ENCODE results near the gene PTDSS2. TPM values are rescaled to one million over a fixed set of nuclear protein-coding genes. Genes with fewer than 3 reads are reported as not detected.

The PTDSS2 gene
- total and polyA plus RNA-seq, 7 donors: 11.8 to 26.0 (median 19.6) TPM

- Histone ChIP-seq H3K36me3 (ENCODE audit: insufficient read depth in 1 of 2, low read depth in 1 of 2) (no peaks in the 10 kb centered on the region), H3K27ac (peak overlapping the region; percentile 65), H3K4me1 (no peaks in the 10 kb centered on the region), H3K4me3 (peak overlapping the region; percentile 64), H3K9me3 (no peaks in the 10 kb centered on the region), H3K27me3 (ENCODE audit: insufficient read depth in 3 of 3, low read length in 2 of 3) (peaks cover 0 to 58% (median 17%) of the 10 kb centered on the region in 3 donors)
- DNase-seq: peak in 1 of 2 donors; percentile 10
- peak in 1 of 4 donors; percentile 5 for ATAC-seq
- intact Hi-C loops (cut with DNase I): no loop called here
- TF ChIP-seq CTCF (IDR thresholded peaks at IDR 0.05): no peak
- WGBS, 3 donors: 11 to 12% (median 12%) methylated on average over 32 to 45 of the region's 45 CpGs
These were observed 33.9 kb upstream of the PTDSS2 start for GRCh38 chr11:416051-416756.

- Histone ChIP-seq H3K4me3 (peak overlapping the region; percentile 64), H3K9me3 (no peaks in the 10 kb centered on the region), H3K36me3 (ENCODE audit: insufficient read depth in 1 of 2, low read depth in 1 of 2) (no peaks in the 10 kb centered on the region), H3K27ac (peak overlapping the region; percentile 65), H3K4me1 (no peaks in the 10 kb centered on the region), H3K27me3 (ENCODE audit: insufficient read depth in 3 of 3, low read length in 2 of 3) (peaks cover 0 to 58% (median 17%) of the 10 kb centered on the region in 3 donors)
- ATAC-seq (peak; percentile 16 to 57 (median 32)), DNase-seq (peak; percentile 56 to 68)
- intact Hi-C loops (cut with DNase I): no loop called here
- 1 to 2% (median 1%) methylated on average over 72 to 97 of the region's 97 CpGs for WGBS, 3 donors
- TF ChIP-seq CTCF (IDR thresholded peaks at IDR 0.05): no peak
These were observed 33.1 kb upstream of the PTDSS2 start for GRCh38 chr11:416757-417621.

GRCh38 chr11:417652-418342 is 32.3 kb upstream of the PTDSS2 start:
- intact Hi-C loops (cut with DNase I): no loop called here
- H3K4me3 ChIP-seq: peak overlapping the region; percentile 64

More at GRCh38 chr11:417652-418342, 32.3 kb upstream of the PTDSS2 start:
- DNase-seq (no peak), ATAC-seq (no peak)
- TF ChIP-seq CTCF (IDR thresholded peaks at IDR 0.05): no peak
- Histone ChIP-seq H3K4me1 (no peaks in the 10 kb centered on the region), H3K27me3 (ENCODE audit: insufficient read depth in 3 of 3, low read length in 2 of 3) (peaks cover 0 to 61% (median 17%) of the 10 kb centered on the region in 3 donors), H3K36me3 (ENCODE audit: insufficient read depth in 1 of 2, low read depth in 1 of 2) (no peaks in the 10 kb centered on the region), H3K9me3 (no peaks in the 10 kb centered on the region), H3K27ac (no peak overlapping the region)
- WGBS, 3 donors: 49 to 65% (median 51%) methylated on average over 18 to 19 of the region's 19 CpGs

Data from psoas muscle (tissue), 8 donors.